Stimulated activated naive B cell treated with anti-CD40 and anti-IgM and Interleukin-4, amounts not matched to agents 10 μg/mL and 1 μg/mL and 100 μg/mL, for 72 hours (primary cell): ENCODE measurements around the gene FOXL2.

Experiments used
- ATAC-seq, 2 donors: fragments of 150-1000 bp; cut with Tn5 transposase; replicated peaks; 2 replicates each; pipeline ENCODE4 v1.10.0; 2021; ENCODE audit warnings: moderate library complexity in 1 of 2
- DNase-seq: peaks from one replicate; pipeline ENCODE4 v3.0.0; 2021
- H3K27ac Mint-ChIP-seq: one replicate; pipeline ENCODE4 v1.8.0; 2022; ENCODE audit warnings: mild to moderate bottlenecking, mixed read lengths
- H3K27me3 Mint-ChIP-seq, 2 donors: one replicate each; pipeline ENCODE4 v1.8.0; 2022; ENCODE audit warnings: mixed read lengths in 2 of 2
- H3K36me3 Mint-ChIP-seq, 2 donors: one replicate each; pipeline ENCODE4 v1.8.0; 2022; ENCODE audit warnings: mixed read lengths in 2 of 2, mild to moderate bottlenecking in 1 of 2
- H3K4me1 Mint-ChIP-seq, 2 donors: one replicate each; pipeline ENCODE4 v1.8.0; 2022; ENCODE audit warnings: mixed read lengths in 2 of 2, mild to moderate bottlenecking in 1 of 2
- H3K4me3 Mint-ChIP-seq, 2 donors: one replicate each; pipeline ENCODE4 v1.8.0; 2022; ENCODE audit warnings: mild to moderate bottlenecking in 2 of 2, mixed read lengths in 2 of 2, moderate library complexity in 1 of 2
- H3K9me3 Mint-ChIP-seq, 2 donors: one replicate each; pipeline ENCODE4 v1.8.0; 2022; ENCODE audit warnings: mixed read lengths in 2 of 2, mild to moderate bottlenecking in 1 of 2

Gene FOXL2

GRCh38 chr3:138941259-138941885 is 5.6 kb downstream of the FOXL2 start:
- ATAC-seq, result peak in 1 of 2 donors; percentile 38
- peaks cover 4 to 6% of the 10 kb centered on the region in 2 donors for H3K36me3 Mint-ChIP-seq
- no peak overlapping the region for H3K4me3 Mint-ChIP-seq
- no peak for DNase-seq
- H3K27ac Mint-ChIP-seq, result no peak overlapping the region
- H3K27me3 Mint-ChIP-seq, result peaks cover 71 to 94% of the 10 kb centered on the region in 2 donors
- peaks cover 30 to 72% of the 10 kb centered on the region in 2 donors for H3K4me1 Mint-ChIP-seq
- H3K9me3 Mint-ChIP-seq, result no peaks in the 10 kb centered on the region

GRCh38 chr3:138940446-138940845 is 6.5 kb downstream of the FOXL2 start:
- peaks cover 4 to 6% of the 10 kb centered on the region in 2 donors for H3K36me3 Mint-ChIP-seq
- H3K9me3 Mint-ChIP-seq, result no peaks in the 10 kb centered on the region
- DNase-seq (no peak), ATAC-seq (no peak)
- no peak overlapping the region for H3K4me3 Mint-ChIP-seq
- peaks cover 36 to 78% of the 10 kb centered on the region in 2 donors for H3K4me1 Mint-ChIP-seq
- H3K27me3 Mint-ChIP-seq, result peaks cover 77 to 98% of the 10 kb centered on the region in 2 donors
- no peak overlapping the region for H3K27ac Mint-ChIP-seq

- ATAC-seq, result no peak
- Mint-ChIP-seq H3K27me3 (peaks cover 75 to 98% of the 10 kb centered on the region in 2 donors), H3K27ac (no peak overlapping the region), H3K36me3 (no peaks in the 10 kb centered on the region), H3K9me3 (no peaks in the 10 kb centered on the region), H3K4me1 (peaks cover 30 to 71% of the 10 kb centered on the region in 2 donors), H3K4me3 (peak overlapping the region; percentile 16 to 32)
- no peak for DNase-seq
These were observed 7.2 kb downstream of the FOXL2 start for GRCh38 chr3:138939561-138940241.

GRCh38 chr3:138938877-138939560 is 7.9 kb downstream of the FOXL2 start:
- Mint-ChIP-seq H3K27me3 (peaks cover 77 to 95% of the 10 kb centered on the region in 2 donors), H3K4me1 (peaks cover 30 to 64% of the 10 kb centered on the region in 2 donors), H3K9me3 (no peaks in the 10 kb centered on the region), H3K27ac (no peak overlapping the region), H3K4me3 (peak overlapping the region; percentile 32 to 56), H3K36me3 (no peaks in the 10 kb centered on the region)
- ATAC-seq, result no peak
- no peak for DNase-seq

GRCh38 chr3:138938056-138938876 is 8.7 kb downstream of the FOXL2 start:
- Mint-ChIP-seq H3K27ac (peak overlapping the region; percentile 51), H3K4me1 (peaks cover 29 to 56% of the 10 kb centered on the region in 2 donors), H3K36me3 (no peaks in the 10 kb centered on the region), H3K9me3 (no peaks in the 10 kb centered on the region), H3K27me3 (peaks cover 77 to 95% of the 10 kb centered on the region in 2 donors), H3K4me3 (peak overlapping the region; percentile 52 to 56)
- ATAC-seq, result peak in 1 of 2 donors; percentile 20
- DNase-seq, result no peak

- Mint-ChIP-seq H3K36me3 (no peaks in the 10 kb centered on the region), H3K9me3 (no peaks in the 10 kb centered on the region), H3K4me1 (peaks cover 24 to 50% of the 10 kb centered on the region in 2 donors), H3K27me3 (peaks cover 77 to 95% of the 10 kb centered on the region in 2 donors), H3K27ac (no peak overlapping the region), H3K4me3 (peak overlapping the region; percentile 56 to 80)
- DNase-seq, result no peak
- ATAC-seq, result no peak
These were observed 9.3 kb downstream of the FOXL2 start for GRCh38 chr3:138937690-138938055.

- peak overlapping the region; percentile 51 for H3K27ac Mint-ChIP-seq
- DNase-seq (no peak), ATAC-seq (no peak)
These were observed 9.9 kb downstream of the FOXL2 start for GRCh38 chr3:138936741-138937689.

GRCh38 chr3:138935863-138936740 is 10.8 kb downstream of the FOXL2 start:
- H3K36me3 Mint-ChIP-seq, result no peaks in the 10 kb centered on the region
- H3K9me3 Mint-ChIP-seq, result no peaks in the 10 kb centered on the region
- peaks cover 23 to 45% of the 10 kb centered on the region in 2 donors for H3K4me1 Mint-ChIP-seq
- H3K4me3 Mint-ChIP-seq, result peak overlapping the region; percentile 80
- ATAC-seq (peak; percentile 65 to 71), DNase-seq (peak; percentile 60)
- H3K27me3 Mint-ChIP-seq, result peaks cover 66 to 88% of the 10 kb centered on the region in 2 donors
- peak overlapping the region; percentile 51 for H3K27ac Mint-ChIP-seq

More at GRCh38 chr3:138936741-138937689, 9.9 kb downstream of the FOXL2 start:
- H3K27me3 Mint-ChIP-seq, result peaks cover 71 to 92% of the 10 kb centered on the region in 2 donors
- peaks cover 23 to 45% of the 10 kb centered on the region in 2 donors for H3K4me1 Mint-ChIP-seq
- no peaks in the 10 kb centered on the region for H3K36me3 Mint-ChIP-seq
- no peaks in the 10 kb centered on the region for H3K9me3 Mint-ChIP-seq
- peak overlapping the region in 1 of 2 donors; percentile 80 for H3K4me3 Mint-ChIP-seq

- Mint-ChIP-seq H3K4me1 (peaks cover 23 to 45% of the 10 kb centered on the region in 2 donors), H3K27ac (peak overlapping the region; percentile 33), H3K36me3 (no peaks in the 10 kb centered on the region), H3K9me3 (no peaks in the 10 kb centered on the region), H3K4me3 (peak overlapping the region; percentile 80), H3K27me3 (peaks cover 64 to 85% of the 10 kb centered on the region in 2 donors)
- ATAC-seq (no peak), DNase-seq (no peak)
These were observed 11.5 kb downstream of the FOXL2 start for GRCh38 chr3:138935505-138935862.

- no peaks in the 10 kb centered on the region for H3K9me3 Mint-ChIP-seq
- H3K4me1 Mint-ChIP-seq, result peaks cover 23 to 37% of the 10 kb centered on the region in 2 donors
- no peak for ATAC-seq
- H3K4me3 Mint-ChIP-seq, result no peak overlapping the region
- DNase-seq, result no peak
- no peak overlapping the region for H3K27ac Mint-ChIP-seq
- peaks cover 63 to 86% of the 10 kb centered on the region in 2 donors for H3K27me3 Mint-ChIP-seq
- H3K36me3 Mint-ChIP-seq, result no peaks in the 10 kb centered on the region
These were observed 12.8 kb downstream of the FOXL2 start for GRCh38 chr3:138933981-138934691.

GRCh38 chr3:138933068-138933668 is 13.8 kb downstream of the FOXL2 start:
- Mint-ChIP-seq H3K27ac (no peak overlapping the region), H3K4me3 (no peak overlapping the region), H3K9me3 (no peaks in the 10 kb centered on the region), H3K36me3 (no peaks in the 10 kb centered on the region), H3K4me1 (peaks cover 18 to 27% of the 10 kb centered on the region in 2 donors), H3K27me3 (peaks cover 61 to 84% of the 10 kb centered on the region in 2 donors)
- no peak for ATAC-seq
- DNase-seq, result no peak
